ENCODE results near the gene CMSS1.
"Not testable (repeated sequence)": the region's sequence is repeated elsewhere in the genome, so short reads cannot be mapped to it uniquely, and the experiment has no call there.

Gene CMSS1

GRCh38 chr3:99818818-99819217, 1.2 kb downstream of the CMSS1 start:
- DNase-seq: no peak

- no peak for DNase-seq
Measured at GRCh38 chr3:99823723-99824711, 6.4 kb downstream of the CMSS1 start.

- DNase-seq: no peak
Measured at GRCh38 chr3:99825004-99825640, 7.5 kb downstream of the CMSS1 start.

- no peak for DNase-seq
Measured at GRCh38 chr3:99829844-99830243, 12.2 kb downstream of the CMSS1 start.

GRCh38 chr3:99833617-99834205, 16.0 kb downstream of the CMSS1 start:
- DNase-seq: no peak

GRCh38 chr3:99834211-99834957, 16.7 kb downstream of the CMSS1 start:
- DNase-seq: no peak

- no peak for DNase-seq
Measured at GRCh38 chr3:99836681-99837080, 19.0 kb downstream of the CMSS1 start.

- DNase-seq: no peak
Measured at GRCh38 chr3:99837715-99838114, 20.1 kb downstream of the CMSS1 start.

GRCh38 chr3:99838755-99839154, 21.1 kb downstream of the CMSS1 start:
- DNase-seq: no peak

GRCh38 chr3:99839613-99840012, 22.0 kb downstream of the CMSS1 start:
- DNase-seq: no peak

GRCh38 chr3:99841949-99842348, 24.3 kb downstream of the CMSS1 start:
- DNase-seq: not testable (repeated sequence)

- no peak for DNase-seq
Measured at GRCh38 chr3:99842826-99843589, 25.3 kb downstream of the CMSS1 start.

GRCh38 chr3:99843590-99844258, 26.1 kb downstream of the CMSS1 start:
- DNase-seq: no peak

GRCh38 chr3:99845331-99845730, 27.7 kb downstream of the CMSS1 start:
- DNase-seq: no peak

- no peak for DNase-seq
Measured at GRCh38 chr3:99845999-99846398, 28.3 kb downstream of the CMSS1 start.

GRCh38 chr3:99846477-99847160, 29.0 kb downstream of the CMSS1 start:
- no peak for DNase-seq

GRCh38 chr3:99848433-99848832, 30.8 kb downstream of the CMSS1 start:
- DNase-seq: no peak

- no peak for DNase-seq
Measured at GRCh38 chr3:99850608-99851007, 32.9 kb downstream of the CMSS1 start.

- DNase-seq: no peak
Measured at GRCh38 chr3:99851955-99852354, 34.3 kb downstream of the CMSS1 start.

- no peak for DNase-seq
Measured at GRCh38 chr3:99852851-99853250, 35.2 kb downstream of the CMSS1 start.

GRCh38 chr3:99854756-99855298, 37.2 kb downstream of the CMSS1 start:
- DNase-seq: no peak
